ENCODE data around the gene ARHGAP24. TPM values are rescaled to one million over a fixed set of nuclear protein-coding genes. Genes with fewer than 3 reads are reported as not detected.

Gene ARHGAP24
- total RNA-seq, 2 donors from 2014 or later: not detected

GRCh38 chr4:85676850-85677590, 202.1 kb downstream of the ARHGAP24 start:
- H3K9me3 Mint-ChIP-seq: peaks cover 4 to 10% of the 10 kb centered on the region in 2 donors
- no peaks in the 10 kb centered on the region for H3K36me3 Mint-ChIP-seq
- no peak for ATAC-seq
- no peak overlapping the region for H3K27ac Mint-ChIP-seq
- no peak for DNase-seq (ENCODE audit: low spot score in 2 of 2)

DNA sequence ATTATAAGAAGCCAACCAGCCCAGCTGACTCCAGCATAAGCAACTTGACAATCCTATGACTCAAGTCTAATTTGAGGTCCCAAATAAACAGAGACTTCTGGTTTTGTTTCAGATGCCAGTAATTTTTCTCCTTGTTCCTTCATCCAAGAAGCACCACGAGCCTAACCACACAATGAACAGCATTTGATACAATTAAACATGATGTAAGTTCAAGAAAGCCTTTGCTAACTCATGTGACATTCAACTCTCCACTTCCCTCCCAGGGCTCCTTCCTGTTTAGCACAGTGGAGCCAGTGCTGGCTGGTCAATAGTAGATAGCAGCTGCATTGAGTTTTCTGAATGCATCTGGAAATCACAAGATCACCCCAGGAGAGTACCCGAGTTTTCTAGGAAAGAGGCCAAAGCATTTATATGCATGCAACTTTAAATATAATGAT, 206.3 kb downstream of the ARHGAP24 start:
- ATAC-seq (no peak), DNase-seq (ENCODE audit: low spot score in 2 of 2) (no peak)
- Mint-ChIP-seq H3K27ac (no peak overlapping the region), H3K9me3 (peaks cover 4 to 6% of the 10 kb centered on the region in 2 donors), H3K36me3 (no peaks in the 10 kb centered on the region)

- Mint-ChIP-seq H3K9me3 (peaks cover 3 to 4% of the 10 kb centered on the region in 2 donors), H3K36me3 (no peaks in the 10 kb centered on the region), H3K27ac (no peak overlapping the region)
- DNase-seq (ENCODE audit: low spot score in 2 of 2) (no peak), ATAC-seq (no peak)
Measured at GRCh38 chr4:85681921-85682320, 207.0 kb downstream of the ARHGAP24 start.

- Mint-ChIP-seq H3K27ac (no peak overlapping the region), H3K36me3 (no peaks in the 10 kb centered on the region), H3K9me3 (peaks cover 3 to 4% of the 10 kb centered on the region in 2 donors)
- DNase-seq (ENCODE audit: low spot score in 2 of 2) (no peak), ATAC-seq (no peak)
Measured at GRCh38 chr4:85682391-85682790, 207.4 kb downstream of the ARHGAP24 start.

GRCh38 chr4:85684676-85685075, 209.7 kb downstream of the ARHGAP24 start:
- Mint-ChIP-seq H3K36me3 (no peaks in the 10 kb centered on the region), H3K27ac (no peak overlapping the region), H3K9me3 (peaks cover 0 to 5% of the 10 kb centered on the region in 2 donors)
- ATAC-seq (no peak), DNase-seq (ENCODE audit: low spot score in 2 of 2) (no peak)

GRCh38 chr4:85686398-85686797, 211.4 kb downstream of the ARHGAP24 start:
- ATAC-seq: no peak
- Mint-ChIP-seq H3K36me3 (no peaks in the 10 kb centered on the region), H3K9me3 (peaks cover 3 to 5% of the 10 kb centered on the region in 2 donors), H3K27ac (no peak overlapping the region)
- no peak for DNase-seq (ENCODE audit: low spot score in 2 of 2)

DNA sequence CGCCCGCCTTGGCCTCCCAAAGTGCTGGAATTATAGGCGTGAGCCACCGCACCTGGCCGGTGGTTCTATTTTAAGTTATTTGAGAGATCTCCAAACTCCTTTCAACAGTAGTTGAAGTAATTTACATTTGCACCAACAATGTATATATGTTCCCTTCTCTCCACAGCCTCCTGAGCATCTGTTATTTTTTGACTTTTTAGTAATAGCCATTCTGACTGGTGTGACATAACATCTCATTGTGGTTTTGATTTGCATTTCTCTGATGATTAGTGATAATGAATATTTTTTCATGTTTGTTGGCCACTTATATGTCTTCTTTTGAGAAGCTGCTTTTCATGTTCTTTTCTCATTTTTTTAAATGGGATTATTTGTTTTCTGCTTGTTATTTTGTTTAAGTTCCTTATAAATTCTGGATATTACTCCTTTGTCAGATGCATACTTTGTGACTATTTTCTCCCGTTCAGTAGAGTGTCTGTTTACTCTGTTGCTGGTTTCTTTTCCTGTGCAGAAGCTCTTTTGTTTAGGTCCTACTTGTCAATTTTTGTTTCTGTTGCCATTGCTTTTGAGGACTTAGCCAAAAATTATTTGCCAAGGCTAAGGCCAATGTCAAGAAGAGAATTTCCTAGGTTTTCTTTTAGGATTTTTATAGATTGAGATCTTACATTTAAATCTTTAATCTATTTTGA, 213.2 kb downstream of the ARHGAP24 start:
- Mint-ChIP-seq H3K9me3 (peaks cover 3 to 5% of the 10 kb centered on the region in 2 donors), H3K36me3 (no peaks in the 10 kb centered on the region), H3K27ac (no peak overlapping the region)
- ATAC-seq (no peak), DNase-seq (ENCODE audit: low spot score in 2 of 2) (no peak)

GRCh38 chr4:85696661-85697060, 221.7 kb downstream of the ARHGAP24 start:
- peaks cover 6 to 16% of the 10 kb centered on the region in 2 donors for H3K9me3 Mint-ChIP-seq
- ATAC-seq: no peak

GRCh38 chr4:85697854-85698253, 222.9 kb downstream of the ARHGAP24 start:
- Mint-ChIP-seq H3K36me3 (no peaks in the 10 kb centered on the region), H3K9me3 (peaks cover 6 to 20% of the 10 kb centered on the region in 2 donors), H3K27ac (no peak overlapping the region)
- ATAC-seq (no peak), DNase-seq (ENCODE audit: low spot score in 2 of 2) (no peak)

More at GRCh38 chr4:85696661-85697060, 221.7 kb downstream of the ARHGAP24 start:
- no peak for DNase-seq (ENCODE audit: low spot score in 2 of 2)
- no peak overlapping the region for H3K27ac Mint-ChIP-seq
- H3K36me3 Mint-ChIP-seq: no peaks in the 10 kb centered on the region

GRCh38 chr4:85700362-85700761, 225.4 kb downstream of the ARHGAP24 start:
- ATAC-seq (no peak), DNase-seq (ENCODE audit: low spot score in 2 of 2) (no peak)
- Mint-ChIP-seq H3K36me3 (no peaks in the 10 kb centered on the region), H3K27ac (no peak overlapping the region), H3K9me3 (peaks cover 9 to 19% of the 10 kb centered on the region in 2 donors)

DNA sequence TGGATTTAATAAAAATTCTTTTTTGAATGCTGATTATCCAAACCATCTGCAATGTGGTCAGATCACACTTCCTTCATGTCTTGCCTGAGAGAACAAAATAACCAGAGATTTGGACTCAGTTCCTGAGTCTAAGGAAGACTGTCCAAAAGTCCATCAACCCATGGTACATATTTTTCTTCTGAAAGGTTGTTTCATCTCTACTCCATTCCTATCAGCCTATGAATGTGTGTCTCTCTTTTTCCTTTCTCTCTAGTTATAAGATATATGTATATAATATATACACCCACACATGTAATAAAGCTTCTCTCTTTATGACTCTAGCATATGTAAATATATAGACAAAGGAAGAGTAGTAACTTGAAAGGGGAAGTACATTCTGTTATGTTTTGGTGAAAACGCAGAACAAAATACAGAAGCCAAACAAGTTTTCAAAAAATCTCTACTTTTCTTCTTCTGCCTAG, 226.9 kb downstream of the ARHGAP24 start:
- no peak overlapping the region for H3K27ac Mint-ChIP-seq
- DNase-seq (ENCODE audit: low spot score in 2 of 2) (no peak), ATAC-seq (peak in 1 of 2 donors; percentile 35)
- H3K9me3 Mint-ChIP-seq: peaks cover 3 to 19% of the 10 kb centered on the region in 2 donors
- no peaks in the 10 kb centered on the region for H3K36me3 Mint-ChIP-seq

GRCh38 chr4:85703096-85703495, 228.1 kb downstream of the ARHGAP24 start:
- ATAC-seq (no peak), DNase-seq (ENCODE audit: low spot score in 2 of 2) (no peak)
- H3K27ac Mint-ChIP-seq: no peak overlapping the region
- peaks cover 3 to 19% of the 10 kb centered on the region in 2 donors for H3K9me3 Mint-ChIP-seq
- H3K36me3 Mint-ChIP-seq: no peaks in the 10 kb centered on the region

GRCh38 chr4:85707611-85708010, 232.7 kb downstream of the ARHGAP24 start:
- ATAC-seq: no peak
- H3K36me3 Mint-ChIP-seq: no peaks in the 10 kb centered on the region
- no peak overlapping the region for H3K27ac Mint-ChIP-seq

DNA sequence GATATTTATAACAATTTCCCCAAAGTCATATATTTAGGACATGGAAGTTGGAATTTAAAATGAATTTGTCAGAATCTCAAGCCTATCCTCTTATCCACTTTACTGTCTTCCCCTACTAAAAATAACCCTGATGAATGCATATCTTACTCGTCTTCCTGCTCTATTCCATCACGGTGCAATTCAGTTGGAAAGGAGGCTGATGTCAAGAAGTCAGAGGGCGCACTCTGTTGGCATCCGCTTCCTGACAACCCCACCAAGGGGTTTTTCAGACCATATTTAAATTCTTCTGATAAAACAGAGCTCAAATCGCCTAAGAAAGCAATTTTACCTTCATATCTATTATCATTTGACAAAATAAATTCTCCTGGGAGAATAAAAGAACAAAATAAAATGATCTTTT, 233.5 kb downstream of the ARHGAP24 start:
- Mint-ChIP-seq H3K27ac (no peak overlapping the region), H3K36me3 (no peaks in the 10 kb centered on the region), H3K9me3 (peaks cover 6 to 9% of the 10 kb centered on the region in 2 donors)
- DNase-seq (ENCODE audit: low spot score in 2 of 2) (no peak), ATAC-seq (no peak)

More at GRCh38 chr4:85707611-85708010, 232.7 kb downstream of the ARHGAP24 start:
- H3K9me3 Mint-ChIP-seq: peaks cover 8 to 12% of the 10 kb centered on the region in 2 donors
- DNase-seq (ENCODE audit: low spot score in 2 of 2): no peak

GRCh38 chr4:85713005-85713404, 238.1 kb downstream of the ARHGAP24 start:
- no peaks in the 10 kb centered on the region for H3K36me3 Mint-ChIP-seq
- DNase-seq (ENCODE audit: low spot score in 2 of 2): no peak
- no peak for ATAC-seq
- no peak overlapping the region for H3K27ac Mint-ChIP-seq
- H3K9me3 Mint-ChIP-seq: peaks cover 3 to 5% of the 10 kb centered on the region in 2 donors

DNA sequence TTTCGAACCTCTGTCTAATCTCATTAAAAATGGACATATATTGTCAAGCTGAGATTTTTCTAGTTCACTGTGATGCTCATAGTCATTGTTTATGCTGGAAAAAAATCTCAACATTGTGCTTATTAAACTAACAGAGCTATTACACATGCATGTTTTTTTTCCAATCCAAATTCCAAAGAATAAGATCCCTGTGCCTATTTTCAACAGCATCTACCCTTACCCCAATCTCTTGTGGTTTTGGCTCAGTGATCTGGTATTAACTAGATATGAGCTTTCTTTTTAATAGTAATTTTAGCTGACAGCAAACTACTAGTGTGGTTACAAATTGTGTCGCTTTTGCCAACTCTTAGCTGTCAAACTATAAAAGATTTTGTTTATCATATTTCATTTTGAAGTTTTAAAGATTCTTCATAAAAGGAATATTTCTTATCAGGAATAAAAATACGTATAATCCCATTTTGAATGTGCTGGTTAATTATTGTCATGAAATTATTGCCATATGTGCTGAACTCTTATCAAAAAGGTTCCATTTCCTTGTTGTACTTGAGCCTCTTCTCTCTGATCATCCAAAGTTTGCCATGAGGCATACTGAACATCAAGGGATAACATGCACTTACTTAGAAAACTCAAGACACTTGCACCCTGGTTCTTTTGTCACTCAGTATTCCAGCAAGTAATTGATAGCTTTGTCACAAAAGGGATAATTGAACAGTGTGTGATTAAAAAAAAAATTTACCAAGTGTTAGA, 241.2 kb downstream of the ARHGAP24 start:
- Mint-ChIP-seq H3K27ac (no peak overlapping the region), H3K9me3 (no peaks in the 10 kb centered on the region), H3K36me3 (no peaks in the 10 kb centered on the region)
- DNase-seq (ENCODE audit: low spot score in 2 of 2): no peak
- ATAC-seq: no peak

- ATAC-seq: no peak
Measured at GRCh38 chr4:85717351-85717750, 242.4 kb downstream of the ARHGAP24 start.

More at GRCh38 chr4:85717351-85717750, 242.4 kb downstream of the ARHGAP24 start:
- H3K36me3 Mint-ChIP-seq: no peaks in the 10 kb centered on the region
- no peak overlapping the region for H3K27ac Mint-ChIP-seq
- H3K9me3 Mint-ChIP-seq: no peaks in the 10 kb centered on the region
- DNase-seq (ENCODE audit: low spot score in 2 of 2): no peak
